Measurements from ENCODE around the gene PPIL6. TPM values are rescaled to one million over a fixed set of nuclear protein-coding genes. Genes with fewer than 3 reads are reported as not detected.
A peak's percentile ranks its signal among the peaks of the same experiment; 100 is the strongest.

Gene PPIL6
- total RNA-seq, 4 donors from 2014 or later, result 0.35 to 6.1 (median 2.8) TPM

GRCh38 chr6:109453156-109453555, 12.7 kb upstream of the PPIL6 start:
- H3K9me3 ChIP-seq, result no peaks in the 10 kb centered on the region
- TF ChIP-seq CTCF (IDR thresholded peaks at IDR 0.05) (no peak), POLR2A (IDR thresholded peaks at IDR 0.05) (no peak)
- WGBS, 2 donors, result no CpG with 5 or more reads among the region's 2 CpGs
- no peak overlapping the region for H3K4me3 ChIP-seq
- H3K36me3 ChIP-seq, result peaks cover 0 to 10% (median 0%) of the 10 kb centered on the region in 3 donors
- H3K27ac ChIP-seq, result peak overlapping the region in 1 of 4 donors; percentile 92
- H3K27me3 ChIP-seq, result no peaks in the 10 kb centered on the region
- peaks cover 31 to 67% (median 34%) of the 10 kb centered on the region in 3 donors for H3K4me1 ChIP-seq
- no peak for DNase-seq
- intact Hi-C loops (cut with DNase I), result no loop called here

GRCh38 chr6:109452181-109452580, 11.8 kb upstream of the PPIL6 start:
- WGBS, 2 donors, result 83 to 91% methylated on average over 5 to 9 of the region's 9 CpGs
- intact Hi-C loops (cut with DNase I), result no loop called here

GRCh38 chr6:109451376-109451775, 10.9 kb upstream of the PPIL6 start:
- H3K27me3 ChIP-seq, result no peaks in the 10 kb centered on the region
- peaks cover 0 to 18% (median 0%) of the 10 kb centered on the region in 3 donors for H3K36me3 ChIP-seq
- H3K4me3 ChIP-seq, result no peak overlapping the region
- no peaks in the 10 kb centered on the region for H3K9me3 ChIP-seq
- WGBS, 2 donors, result 63% methylated on average over 4 of the region's 7 CpGs; no CpG with 5 or more reads in 1 of the 2 donors
- peaks cover 20 to 49% (median 24%) of the 10 kb centered on the region in 3 donors for H3K4me1 ChIP-seq
- DNase-seq, result no peak
- H3K27ac ChIP-seq, result no peak overlapping the region
- intact Hi-C loops (cut with DNase I), result no loop called here
- TF ChIP-seq CTCF (IDR thresholded peaks at IDR 0.05) (no peak), POLR2A (IDR thresholded peaks at IDR 0.05) (no peak)

More at GRCh38 chr6:109452181-109452580, 11.8 kb upstream of the PPIL6 start:
- H3K4me1 ChIP-seq, result peaks cover 28 to 57% (median 31%) of the 10 kb centered on the region in 3 donors
- no peak overlapping the region for H3K4me3 ChIP-seq
- no peak overlapping the region for H3K27ac ChIP-seq
- no peaks in the 10 kb centered on the region for H3K9me3 ChIP-seq
- no peaks in the 10 kb centered on the region for H3K27me3 ChIP-seq
- no peak for TF ChIP-seq POLR2A (IDR thresholded peaks at IDR 0.05)
- no peak for TF ChIP-seq CTCF (IDR thresholded peaks at IDR 0.05)
- DNase-seq, result no peak
- peaks cover 0 to 10% (median 0%) of the 10 kb centered on the region in 3 donors for H3K36me3 ChIP-seq

GRCh38 chr6:109450801-109451200, 10.4 kb upstream of the PPIL6 start:
- H3K9me3 ChIP-seq, result no peaks in the 10 kb centered on the region
- TF ChIP-seq CTCF (IDR thresholded peaks at IDR 0.05) (no peak), POLR2A (IDR thresholded peaks at IDR 0.05) (no peak)
- intact Hi-C loops (cut with DNase I), result no loop called here
- peaks cover 0 to 24% (median 0%) of the 10 kb centered on the region in 3 donors for H3K36me3 ChIP-seq
- no peak overlapping the region for H3K4me3 ChIP-seq
- no peak overlapping the region for H3K27ac ChIP-seq
- peaks cover 16 to 43% (median 18%) of the 10 kb centered on the region in 3 donors for H3K4me1 ChIP-seq
- no peaks in the 10 kb centered on the region for H3K27me3 ChIP-seq
- DNase-seq, result no peak
- 53 to 73% methylated on average over 3 of the region's 3 CpGs for WGBS, 2 donors

GRCh38 chr6:109449795-109450673, 9.6 kb upstream of the PPIL6 start:
- Histone ChIP-seq H3K36me3 (peaks cover 0 to 31% (median 4%) of the 10 kb centered on the region in 3 donors), H3K9me3 (no peaks in the 10 kb centered on the region), H3K4me1 (peaks cover 11 to 35% (median 15%) of the 10 kb centered on the region in 3 donors), H3K4me3 (no peak overlapping the region), H3K27ac (no peak overlapping the region), H3K27me3 (no peaks in the 10 kb centered on the region)
- intact Hi-C loops (cut with DNase I), result no loop called here
- no peak for DNase-seq
- 47 to 49% methylated on average over 2 to 4 of the region's 16 CpGs for WGBS, 2 donors
- TF ChIP-seq POLR2A (IDR thresholded peaks at IDR 0.05) (no peak), CTCF (IDR thresholded peaks at IDR 0.05) (no peak)
